Smooth muscle cell (in vitro differentiated cells): ENCODE measurements around the gene MCM9. TPM values are rescaled to one million over a fixed set of nuclear protein-coding genes. Genes with fewer than 3 reads are reported as not detected.
A peak's percentile ranks its signal among the peaks of the same experiment; 100 is the strongest.
"Not testable (repeated sequence)": the region's sequence is repeated elsewhere in the genome, so short reads cannot be mapped to it uniquely, and the experiment has no call there.

Experiments used
- DNase-seq: peaks from one replicate; lab custom pipeline; 2025; ENCODE audit not compliant: unreplicated experiment; lab: John Stamatoyannopoulos, UW
- H2AFZ ChIP-seq: fragments of 200-600 bp; sonication (generic); 2 replicates; pipeline ENCODE4 v1.6.0; 2016; ENCODE audit warnings: antibody characterized with exemption, low read depth, mild to moderate bottlenecking
- H3F3A ChIP-seq: fragments of 200-600 bp; sonication (generic); 2 replicates; pipeline ENCODE4 v1.6.0; 2017; ENCODE audit warnings: antibody characterized with exemption, low read depth
- H3K27ac ChIP-seq: fragments of 200-600 bp; sonication (generic); 2 replicates; pipeline ENCODE4 v1.5.1; 2016; ENCODE audit warnings: low read depth, mild to moderate bottlenecking
- H3K27me3 ChIP-seq: fragments of 200-600 bp; sonication (generic); 2 replicates; pipeline ENCODE4 v1.6.1; 2016; ENCODE audit warnings: low read depth, mild to moderate bottlenecking
- H3K36me3 ChIP-seq: fragments of 200-600 bp; sonication (generic); 2 replicates; pipeline ENCODE4 v1.5.1; 2016; ENCODE audit warnings: low read depth
- H3K4me1 ChIP-seq: fragments of 200-600 bp; sonication (generic); 2 replicates; pipeline ENCODE4 v1.5.1; 2016; ENCODE audit warnings: low read depth
- H3K4me2 ChIP-seq: fragments of 200-600 bp; sonication (generic); 2 replicates; pipeline ENCODE4 v1.6.0; 2016; ENCODE audit warnings: mild to moderate bottlenecking
- H3K4me3 ChIP-seq: fragments of 200-600 bp; sonication (generic); 2 replicates; pipeline ENCODE4 v1.5.1; 2016; ENCODE audit warnings: mild to moderate bottlenecking
- H3K79me2 ChIP-seq: fragments of 200-600 bp; sonication (generic); 2 replicates; pipeline ENCODE4 v1.6.0; 2016; ENCODE audit warnings: low read depth, mild to moderate bottlenecking
- H3K9ac ChIP-seq: fragments of 200-600 bp; sonication (generic); 2 replicates; pipeline ENCODE4 v1.6.0; 2016; ENCODE audit warnings: low read depth
- H3K9me3 ChIP-seq: fragments of 200-600 bp; sonication (generic); replicated peaks from 2 replicates; pipeline ENCODE4 v1.5.1; 2016; ENCODE audit warnings: low read depth
- H4K20me1 ChIP-seq: fragments of 200-600 bp; sonication (generic); 2 replicates; pipeline ENCODE4 v1.6.0; 2016; ENCODE audit warnings: low read depth
- WGBS: methylation state at CpG from one replicate; pipeline ENCODE4 v1.1.7; 2016; ENCODE audit warnings: low lambda C conversion rate; 5-methylcytosine and 5-hydroxymethylcytosine counted together
- polyA plus RNA-seq: library from polyadenylated mRNA; unstranded; fragments of >200 nt; fragmentation: Nextera tagmentation; extraction: Ambion mirVana; gene quantifications from 2 replicates; pipeline ENCODE4 v1.2.1, GENCODE V29; 2016
- total RNA-seq: library from RNA; depleted of rRNA; stranded (reverse); fragments of >200 nt; gene quantifications from 2 replicates; pipeline ENCODE4 v1.2.3, GENCODE V29; 2014
- TF ChIP-seq, protein P1 (sequence below): fragments of 200-600 bp; sonication (generic); IDR thresholded peaks from 2 replicates; pipeline ENCODE4 v1.5.1; 2017; ENCODE audit warnings: borderline replicate concordance, mild to moderate bottlenecking, antibody characterized with exemption; ENCODE audit not compliant: insufficient read depth, poor library complexity, severe bottlenecking

Gene MCM9
- total and polyA plus RNA-seq, 2 experiments from 2014 or later: 3.8 to 7.8 TPM

GRCh38 chr6:118804091-118804490, 130.9 kb downstream of the MCM9 start:
- Histone ChIP-seq H3K27me3 (no peaks in the 10 kb centered on the region), H3K36me3 (no peaks in the 10 kb centered on the region), H3K9me3 (no peaks in the 10 kb centered on the region), H3K4me1 (peaks cover 3% of the 10 kb centered on the region), H2AFZ (no peak overlapping the region), H3K4me2 (no peak overlapping the region), H3K4me3 (no peak overlapping the region), H3K79me2 (no peaks in the 10 kb centered on the region), H4K20me1 (no peaks in the 10 kb centered on the region), H3K9ac (no peak overlapping the region), H3F3A (no peaks in the 10 kb centered on the region), H3K27ac (no peak overlapping the region)
- WGBS: 92% methylated on average over 4 of the region's 4 CpGs
- no peak for DNase-seq
- TF ChIP-seq, protein P1, sequence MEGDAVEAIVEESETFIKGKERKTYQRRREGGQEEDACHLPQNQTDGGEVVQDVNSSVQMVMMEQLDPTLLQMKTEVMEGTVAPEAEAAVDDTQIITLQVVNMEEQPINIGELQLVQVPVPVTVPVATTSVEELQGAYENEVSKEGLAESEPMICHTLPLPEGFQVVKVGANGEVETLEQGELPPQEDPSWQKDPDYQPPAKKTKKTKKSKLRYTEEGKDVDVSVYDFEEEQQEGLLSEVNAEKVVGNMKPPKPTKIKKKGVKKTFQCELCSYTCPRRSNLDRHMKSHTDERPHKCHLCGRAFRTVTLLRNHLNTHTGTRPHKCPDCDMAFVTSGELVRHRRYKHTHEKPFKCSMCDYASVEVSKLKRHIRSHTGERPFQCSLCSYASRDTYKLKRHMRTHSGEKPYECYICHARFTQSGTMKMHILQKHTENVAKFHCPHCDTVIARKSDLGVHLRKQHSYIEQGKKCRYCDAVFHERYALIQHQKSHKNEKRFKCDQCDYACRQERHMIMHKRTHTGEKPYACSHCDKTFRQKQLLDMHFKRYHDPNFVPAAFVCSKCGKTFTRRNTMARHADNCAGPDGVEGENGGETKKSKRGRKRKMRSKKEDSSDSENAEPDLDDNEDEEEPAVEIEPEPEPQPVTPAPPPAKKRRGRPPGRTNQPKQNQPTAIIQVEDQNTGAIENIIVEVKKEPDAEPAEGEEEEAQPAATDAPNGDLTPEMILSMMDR: no peak

DNA sequence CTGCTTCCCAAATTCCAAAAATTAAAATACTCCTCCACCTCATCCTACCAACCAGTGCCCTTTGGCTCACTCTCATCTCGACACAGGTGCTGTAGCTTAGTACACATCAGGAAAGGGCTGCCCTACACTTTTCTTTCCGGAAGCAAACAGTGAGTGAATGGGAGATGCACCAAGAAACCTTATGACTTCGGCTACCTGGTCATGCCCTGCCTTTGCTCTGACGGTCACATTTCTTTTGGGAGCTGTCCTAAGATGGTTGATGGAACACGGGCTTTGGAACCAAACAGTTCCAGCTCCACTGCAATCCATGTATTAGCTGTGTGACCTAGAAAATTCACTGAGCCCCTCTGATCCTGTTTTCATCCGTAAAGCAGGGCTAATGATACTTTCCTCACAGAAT, 133.7 kb downstream of the MCM9 start:
- H3K4me3 ChIP-seq: no peak overlapping the region
- H3K9ac ChIP-seq: no peak overlapping the region
- no peaks in the 10 kb centered on the region for H3K36me3 ChIP-seq
- H3K4me1 ChIP-seq: peaks cover 3% of the 10 kb centered on the region
- H3K79me2 ChIP-seq: no peaks in the 10 kb centered on the region
- H3K27me3 ChIP-seq: no peaks in the 10 kb centered on the region
- WGBS: 87% methylated on average over 6 of the region's 6 CpGs
- DNase-seq: no peak
- H3K4me2 ChIP-seq: no peak overlapping the region
- H2AFZ ChIP-seq: no peak overlapping the region
- H3K27ac ChIP-seq: no peak overlapping the region
- no peaks in the 10 kb centered on the region for H3K9me3 ChIP-seq
- no peaks in the 10 kb centered on the region for H3F3A ChIP-seq
- TF ChIP-seq, protein P1: no peak
- no peaks in the 10 kb centered on the region for H4K20me1 ChIP-seq

- peak overlapping the region; percentile 21 for H3K4me3 ChIP-seq
- H2AFZ ChIP-seq: peak overlapping the region; percentile 37
- H4K20me1 ChIP-seq: no peaks in the 10 kb centered on the region
- H3K36me3 ChIP-seq: no peaks in the 10 kb centered on the region
- H3K4me2 ChIP-seq: peak overlapping the region; percentile 81
- peak; percentile 13 for DNase-seq
- H3K4me1 ChIP-seq: peaks cover 3% of the 10 kb centered on the region
- TF ChIP-seq, protein P1: peak; percentile 77
- no peaks in the 10 kb centered on the region for H3K27me3 ChIP-seq
- H3K9ac ChIP-seq: no peak overlapping the region
- H3K27ac ChIP-seq: no peak overlapping the region
- H3F3A ChIP-seq: no peaks in the 10 kb centered on the region
- H3K79me2 ChIP-seq: no peaks in the 10 kb centered on the region
- 32% methylated on average over 17 of the region's 17 CpGs for WGBS
- H3K9me3 ChIP-seq: no peaks in the 10 kb centered on the region
These were observed 134.4 kb downstream of the MCM9 start for GRCh38 chr6:118800394-118801071.

DNA sequence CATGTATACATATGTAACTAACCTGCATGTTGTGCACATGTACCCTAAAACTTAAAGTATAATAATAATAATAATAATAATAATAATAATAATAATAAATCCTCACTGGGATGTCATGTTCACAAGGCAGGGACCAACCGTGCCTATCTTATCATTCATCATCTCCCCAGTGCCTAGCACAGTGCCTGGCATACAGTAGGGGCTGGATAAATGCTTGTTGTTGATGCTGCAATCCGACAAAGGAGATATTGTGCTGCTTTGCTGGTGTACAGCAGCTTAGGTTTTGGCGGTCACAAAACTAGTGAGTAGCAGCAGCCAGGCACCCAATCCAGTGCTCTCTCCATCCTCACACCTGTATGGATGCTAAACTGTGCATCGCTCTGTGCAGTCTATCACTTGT, 135.1 kb downstream of the MCM9 start:
- TF ChIP-seq, protein P1: no peak
- H3K27ac ChIP-seq: no peak overlapping the region
- no peaks in the 10 kb centered on the region for H4K20me1 ChIP-seq
- no peaks in the 10 kb centered on the region for H3F3A ChIP-seq
- H3K79me2 ChIP-seq: no peaks in the 10 kb centered on the region
- no peaks in the 10 kb centered on the region for H3K36me3 ChIP-seq
- H3K27me3 ChIP-seq: no peaks in the 10 kb centered on the region
- no peak overlapping the region for H3K4me2 ChIP-seq
- no peak overlapping the region for H3K4me3 ChIP-seq
- H3K9ac ChIP-seq: no peak overlapping the region
- 93% methylated on average over 4 of the region's 4 CpGs for WGBS
- no peaks in the 10 kb centered on the region for H3K9me3 ChIP-seq
- H3K4me1 ChIP-seq: peaks cover 3% of the 10 kb centered on the region
- H2AFZ ChIP-seq: no peak overlapping the region
- DNase-seq: no peak

DNA sequence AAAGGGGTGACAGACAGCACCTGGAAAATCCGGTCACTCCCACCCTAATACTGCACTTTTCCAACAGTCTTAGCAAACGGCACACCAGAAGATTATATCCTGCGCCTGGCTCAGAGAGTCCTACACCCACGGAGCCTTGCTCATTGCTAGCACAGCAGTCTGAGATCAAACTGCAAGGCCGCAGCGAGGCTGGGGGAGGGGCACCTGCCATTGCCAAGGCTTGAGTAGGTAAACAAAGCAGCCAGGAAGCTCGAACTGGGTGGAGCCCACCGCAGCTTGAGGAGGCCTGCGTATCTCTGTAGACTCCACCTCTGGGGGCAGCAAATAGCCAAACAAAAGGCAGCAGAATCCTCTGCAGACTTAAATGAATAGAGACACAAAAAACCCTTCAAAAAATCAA, 138.4 kb downstream of the MCM9 start:
- not testable (repeated sequence) for H3K9me3 ChIP-seq, H3K4me2 ChIP-seq, H3K36me3 ChIP-seq, H2AFZ ChIP-seq, H3K79me2 ChIP-seq, H3K4me3 ChIP-seq, DNase-seq, H3K27me3 ChIP-seq, H4K20me1 ChIP-seq, H3K9ac ChIP-seq, H3K27ac ChIP-seq, H3K4me1 ChIP-seq, H3F3A ChIP-seq
- 54% methylated on average over 9 of the region's 9 CpGs for WGBS
